Mesodermal cell (in vitro differentiated cells): ENCODE data around the gene DRAP1.

Experiments used
- H3K27ac ChIP-seq: 2 replicates; pipeline ENCODE4 v1.7.0; 2013; ENCODE audit warnings: mild to moderate bottlenecking, low read depth, low read length, moderate library complexity; ENCODE audit not compliant: severe bottlenecking
- H3K36me3 ChIP-seq: 2 replicates; pipeline ENCODE4 v1.7.1; 2013; ENCODE audit warnings: mild to moderate bottlenecking, low read length, moderate library complexity; ENCODE audit not compliant: control insufficient read depth, insufficient read depth
- H3K4me1 ChIP-seq: one replicate; pipeline ENCODE4 v1.7.1; 2013; ENCODE audit warnings: mild to moderate bottlenecking, low read length; ENCODE audit not compliant: insufficient read depth, control insufficient read depth, poor library complexity, severe bottlenecking
- H3K4me3 ChIP-seq: 2 replicates; pipeline ENCODE4 v1.7.0; 2013; ENCODE audit warnings: low read length, control low read depth, mild to moderate bottlenecking; ENCODE audit not compliant: insufficient read depth, poor library complexity, severe bottlenecking; ENCODE audit errors: extremely low read depth
- H3K9me3 ChIP-seq: 2 replicates; pipeline ENCODE4 v1.7.1; 2013; ENCODE audit warnings: mild to moderate bottlenecking, low read length, moderate library complexity; ENCODE audit not compliant: control insufficient read depth
- WGBS, 2 experiments: methylation state at CpG; one replicate each; pipeline ENCODE4 v1.1.5; 2013; ENCODE audit warnings: missing lambda C conversion rate in 2 of 2; ENCODE audit not compliant: insufficient coverage in 2 of 2; 5-methylcytosine and 5-hydroxymethylcytosine counted together

DRAP1 gene

DNA sequence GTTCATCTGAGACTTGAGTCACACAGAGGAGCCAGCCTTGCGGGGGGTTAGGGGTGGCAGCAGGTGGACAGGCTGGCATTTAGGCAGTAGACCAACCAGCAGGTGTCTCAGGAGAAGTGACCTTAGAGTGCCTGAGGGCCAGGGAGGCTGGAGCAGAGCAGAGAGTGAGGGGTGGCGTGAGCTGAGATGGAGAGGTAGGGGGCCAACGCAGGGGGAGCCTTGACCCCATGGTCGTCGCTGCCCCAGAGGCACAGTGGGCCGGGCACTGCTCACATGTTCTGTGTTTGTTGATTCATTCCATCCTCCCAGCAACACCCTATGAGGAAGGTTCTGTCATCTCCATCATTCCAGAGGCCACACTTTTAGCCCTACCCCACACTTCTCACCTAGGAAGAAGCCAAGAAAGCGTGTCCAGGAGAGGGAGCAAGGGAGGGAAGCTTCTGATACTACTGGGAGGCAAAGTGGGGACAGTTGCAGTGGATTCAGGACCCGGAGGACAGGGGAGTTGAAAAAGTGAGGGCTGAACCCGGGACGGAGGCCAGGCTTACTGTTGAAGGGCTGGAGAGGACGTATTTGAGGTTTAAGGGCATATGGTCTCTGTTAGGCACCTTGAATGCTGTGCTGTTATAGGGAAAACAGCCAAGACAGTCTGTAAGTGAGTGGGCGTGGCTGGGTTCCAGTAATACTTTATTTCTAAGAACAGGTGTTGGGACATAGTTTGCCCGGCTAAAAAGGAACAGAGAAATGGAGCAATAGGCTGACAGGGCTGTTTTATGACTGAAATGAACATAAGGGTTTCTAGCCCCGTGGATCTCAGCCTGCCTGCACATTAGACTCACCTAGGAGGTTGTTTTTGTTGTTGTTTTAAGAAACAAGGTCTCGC, 49.6 kb downstream of the DRAP1 start:
- H3K27ac ChIP-seq, result no peak overlapping the region
- no peaks in the 10 kb centered on the region for H3K4me1 ChIP-seq
- no peaks in the 10 kb centered on the region for H3K9me3 ChIP-seq
- H3K36me3 ChIP-seq, result peaks cover 89% of the 10 kb centered on the region
- H3K4me3 ChIP-seq, result no peak overlapping the region
- 91 to 97% methylated on average over 14 to 15 of the region's 15 CpGs for WGBS, 2 experiments
